H1 (cell line): ENCODE measurements around the gene INHBA. TPM values are rescaled to one million over a fixed set of nuclear protein-coding genes. Genes with fewer than 3 reads are reported as not detected.
A peak's percentile ranks its signal among the peaks of the same experiment; 100 is the strongest.

Experiments
- CTBP2 ChIP-seq: IDR thresholded peaks from 2 replicates; pipeline ENCODE4 v1.7.0; 2011; ENCODE audit warnings: borderline replicate concordance, mild to moderate bottlenecking, moderate library complexity, mixed read lengths, low read length; ENCODE audit not compliant: insufficient read depth, insufficient read length
- E2F6 ChIP-seq: IDR thresholded peaks from 2 replicates; pipeline ENCODE4 v1.6.1; 2012; ENCODE audit warnings: inconsistent platforms
- EGR1 ChIP-seq: IDR thresholded peaks from 2 replicates; pipeline ENCODE4 v1.6.1; 2011; ENCODE audit warnings: low read depth, low read length, borderline replicate concordance
- EZH2 ChIP-seq: fragments of 200-600 bp; sonication (generic); IDR thresholded peaks from 2 replicates; pipeline ENCODE4 v1.7.1; 2012; ENCODE audit warnings: low read depth, mild to moderate bottlenecking, moderate library complexity, low read length, inconsistent platforms; ENCODE audit not compliant: severe bottlenecking
- KDM4A ChIP-seq: IDR thresholded peaks from one replicate; pipeline ENCODE4 v1.7.1; 2012; ENCODE audit warnings: low read depth, mild to moderate bottlenecking, moderate library complexity, low read length, inconsistent platforms; ENCODE audit not compliant: severe bottlenecking
- NANOG ChIP-seq: IDR thresholded peaks from 2 replicates; pipeline ENCODE4 v1.6.1; 2011; ENCODE audit warnings: low read length, low read depth, mild to moderate bottlenecking, inconsistent platforms; ENCODE audit not compliant: insufficient read depth, poor library complexity, severe bottlenecking
- SIRT6 ChIP-seq: IDR thresholded peaks from one replicate; pipeline ENCODE4 v1.7.1; 2012; ENCODE audit warnings: low read length, inconsistent platforms
- SUZ12 ChIP-seq: fragments of 200-600 bp; sonication (generic); IDR thresholded peaks from 2 replicates; pipeline ENCODE4 v1.6.1; 2012; ENCODE audit warnings: mild to moderate bottlenecking, inconsistent platforms, low read length, moderate library complexity, mixed read lengths
- YY1 ChIP-seq: IDR thresholded peaks from 2 replicates; pipeline ENCODE4 v1.6.1; 2011; ENCODE audit warnings: low read depth, mild to moderate bottlenecking, low read length
- ZNF274 ChIP-seq: IDR thresholded peaks from 2 replicates; pipeline ENCODE4 v1.7.0; 2012; ENCODE audit warnings: low read length, borderline replicate concordance; ENCODE audit errors: extremely low read depth
- polyA plus RNA-seq, 7 experiments: library from polyadenylated mRNA; depleted of rRNA in 3 of 7; stranded (reverse) in 5 of 7; unstranded in 2 of 7; fragments of >200 nt in 5 of 7; fragments of 200-250 nt in 2 of 7; gene quantifications; 1 replicate in 5 of 7; 2 replicates in 1 of 7; 4 replicates in 1 of 7; pipeline versions ENCODE4 v1.2.1 to v1.2.3, GENCODE V29; 2011 to 2013; ENCODE audit warnings: missing spikeins in 2 of 7, mixed read lengths in 2 of 7
- total RNA-seq: library from RNA; stranded (reverse); fragmentation: NEBNext Ultra II Directional; extraction: Animal tissue kit (Norgen Biotek cat#: 25700); gene quantifications from 2 replicates; pipeline ENCODE4 v1.2.1, GENCODE V29; 2021

The INHBA gene
- total and polyA plus RNA-seq, 2 of the 8 experiments (the other 6 are each of a cell fraction or from before 2014, with no cell fraction given) = 1.1 to 2.7 TPM

GRCh38 chr7:41705109-41705901 is 2.4 kb upstream of the INHBA start (continued):
- peak; percentile 56 for TF ChIP-seq KDM4A
- peak; percentile 65 for TF ChIP-seq YY1
- TF ChIP-seq ZNF274 = no peak
- peak; percentile 50 for TF ChIP-seq E2F6
- TF ChIP-seq CTBP2 = peak; percentile 56
- TF ChIP-seq NANOG = no peak
- TF ChIP-seq SIRT6 = no peak
- TF ChIP-seq SUZ12 = peak; percentile 19; the same call in 1 of the 2 replicates
- TF ChIP-seq EZH2 = no peak
- no peak for TF ChIP-seq EGR1
